Skeletal muscle tissue (tissue), 4 donors: ENCODE results near the gene KAT5. TPM values are rescaled to one million over a fixed set of nuclear protein-coding genes. Genes with fewer than 3 reads are reported as not detected.
"Not testable (repeated sequence)": the region's sequence is repeated elsewhere in the genome, so short reads cannot be mapped to it uniquely, and the experiment has no call there.

Source experiments
- H3K27ac ChIP-seq: one replicate; pipeline ENCODE4 v1.7.0; 2013; ENCODE audit warnings: mild to moderate bottlenecking, low read depth, low read length, inconsistent platforms
- H3K27me3 ChIP-seq, 3 donors: one replicate each; pipeline ENCODE4 v1.7.0; 2013; ENCODE audit warnings: low read length in 3 of 3; ENCODE audit not compliant: control insufficient read depth in 3 of 3, insufficient read depth in 3 of 3
- H3K36me3 ChIP-seq, 3 donors: one replicate each; pipeline ENCODE4 v1.7.0; 2013; ENCODE audit warnings: low read length in 3 of 3; ENCODE audit not compliant: control insufficient read depth in 3 of 3, insufficient read depth in 3 of 3
- H3K4me1 ChIP-seq, 3 donors: one replicate each; pipeline ENCODE4 v1.7.0; 2013; ENCODE audit warnings: low read length in 3 of 3, mild to moderate bottlenecking in 3 of 3; ENCODE audit not compliant: control insufficient read depth in 3 of 3, insufficient read depth in 3 of 3
- H3K4me3 ChIP-seq, 3 donors: one replicate each; pipeline ENCODE4 v1.7.0; 2013; ENCODE audit warnings: low read length in 3 of 3
- H3K9ac ChIP-seq, 3 donors: one replicate each; pipeline ENCODE4 v1.7.0; 2013; ENCODE audit warnings: low read length in 3 of 3, mild to moderate bottlenecking in 3 of 3, moderate library complexity in 2 of 3, low read depth in 1 of 3
- H3K9me3 ChIP-seq, 3 donors: one replicate each; pipeline ENCODE4 v1.7.0; 2013; ENCODE audit warnings: low read length in 3 of 3; ENCODE audit not compliant: control insufficient read depth in 3 of 3
- total RNA-seq: library from RNA; depleted of rRNA; stranded (reverse); fragments of >200 nt; gene quantifications from one replicate; pipeline ENCODE4 v1.2.3, GENCODE V29; 2014
- donor health status: Osteomylitis.

Gene KAT5
- 44.9 TPM for total RNA-seq

GRCh38 chr11:65711785-65712632 lies at the start of gene KAT5:
Gene KAT5 (plus strand): TSS chr11:65712252. CDS start chr11:65712268, 16 bp downstream.
- H3K4me1 ChIP-seq = peaks cover 13 to 24% (median 13%) of the 10 kb centered on the region in 3 donors
- H3K4me3 ChIP-seq = peak within 1 kb of the TSS; percentile 86 to 97 (median 93)
- H3K9me3 ChIP-seq = no peaks in the 10 kb centered on the region
- H3K36me3 ChIP-seq = peaks cover 37 to 44% (median 40%) of the 10 kb centered on the region in 3 donors
- peak within 1 kb of the TSS; percentile 81 to 95 (median 94) for H3K9ac ChIP-seq
- no peaks in the 10 kb centered on the region for H3K27me3 ChIP-seq
- peak within 1 kb of the TSS; percentile 100 for H3K27ac ChIP-seq

GRCh38 chr11:65662799-65663638 lies 49.0 kb upstream of the KAT5 start, which contains the start of gene RELA:
Gene RELA (minus strand): TSS chr11:65662916. CDS start chr11:65662832, 84 bp downstream.
- Histone ChIP-seq H3K36me3 (peaks cover 31 to 35% (median 32%) of the 10 kb centered on the region in 3 donors), H3K27me3 (no peaks in the 10 kb centered on the region), H3K27ac (peak within 1 kb of the TSS; percentile 98), H3K9ac (peak within 1 kb of the TSS; percentile 97 to 99 (median 97)), H3K4me1 (peaks cover 14 to 23% (median 19%) of the 10 kb centered on the region in 3 donors), H3K9me3 (no peaks in the 10 kb centered on the region), H3K4me3 (peak within 1 kb of the TSS; percentile 86 to 97 (median 95))

- peak overlapping the region; percentile 80 to 95 (median 86) for H3K4me3 ChIP-seq
- H3K9ac ChIP-seq = peak overlapping the region; percentile 92 to 99 (median 97)
- no peaks in the 10 kb centered on the region for H3K9me3 ChIP-seq
- peaks cover 14 to 23% (median 19%) of the 10 kb centered on the region in 3 donors for H3K4me1 ChIP-seq
- H3K36me3 ChIP-seq = peaks cover 24 to 28% (median 25%) of the 10 kb centered on the region in 3 donors
- no peaks in the 10 kb centered on the region for H3K27me3 ChIP-seq
- H3K27ac ChIP-seq = peak overlapping the region; percentile 98
Observed at GRCh38 chr11:65663639-65664200, 48.3 kb upstream of the KAT5 start.

- no peaks in the 10 kb centered on the region for H3K4me1 ChIP-seq
- H3K36me3 ChIP-seq = no peaks in the 10 kb centered on the region
- H3K9me3 ChIP-seq = no peaks in the 10 kb centered on the region
- no peak overlapping the region for H3K4me3 ChIP-seq
- H3K27ac ChIP-seq = no peak overlapping the region
- no peak overlapping the region for H3K9ac ChIP-seq
- no peaks in the 10 kb centered on the region for H3K27me3 ChIP-seq
Observed at GRCh38 chr11:65672180-65672860, 39.7 kb upstream of the KAT5 start.

- no peak overlapping the region for H3K4me3 ChIP-seq
- no peaks in the 10 kb centered on the region for H3K27me3 ChIP-seq
- no peaks in the 10 kb centered on the region for H3K9me3 ChIP-seq
- H3K27ac ChIP-seq = no peak overlapping the region
- no peaks in the 10 kb centered on the region for H3K36me3 ChIP-seq
- H3K4me1 ChIP-seq = no peaks in the 10 kb centered on the region
- H3K9ac ChIP-seq = no peak overlapping the region
Observed at GRCh38 chr11:65672982-65673381, 39.1 kb upstream of the KAT5 start.

- H3K9ac ChIP-seq = no peak overlapping the region
- H3K4me1 ChIP-seq = no peaks in the 10 kb centered on the region
- H3K9me3 ChIP-seq = no peaks in the 10 kb centered on the region
- H3K27ac ChIP-seq = no peak overlapping the region
- no peak overlapping the region for H3K4me3 ChIP-seq
- H3K36me3 ChIP-seq = no peaks in the 10 kb centered on the region
- H3K27me3 ChIP-seq = no peaks in the 10 kb centered on the region
Observed at GRCh38 chr11:65680192-65680743, 31.8 kb upstream of the KAT5 start.

- not testable (repeated sequence) for H3K9me3 ChIP-seq, H3K36me3 ChIP-seq, H3K27me3 ChIP-seq, H3K4me3 ChIP-seq, H3K4me1 ChIP-seq, H3K9ac ChIP-seq, H3K27ac ChIP-seq
Observed at GRCh38 chr11:65683480-65683879, 28.6 kb upstream of the KAT5 start.

GRCh38 chr11:65685981-65686380 lies 26.1 kb upstream of the KAT5 start:
- H3K4me3 ChIP-seq = no peak overlapping the region
- H3K27me3 ChIP-seq = no peaks in the 10 kb centered on the region
- no peaks in the 10 kb centered on the region for H3K36me3 ChIP-seq
- no peaks in the 10 kb centered on the region for H3K4me1 ChIP-seq
- no peaks in the 10 kb centered on the region for H3K9me3 ChIP-seq
- no peak overlapping the region for H3K9ac ChIP-seq
- H3K27ac ChIP-seq = no peak overlapping the region

- H3K4me3 ChIP-seq, H3K27me3 ChIP-seq, H3K9me3 ChIP-seq, H3K9ac ChIP-seq, H3K4me1 ChIP-seq, H3K36me3 ChIP-seq, H3K27ac ChIP-seq: not testable (repeated sequence)
Observed at GRCh38 chr11:65691847-65692246, 20.2 kb upstream of the KAT5 start.
